GM21786 (cell line): ENCODE results near the gene SULT2B1.
"Not testable (repeated sequence)": the region's sequence is repeated elsewhere in the genome, so short reads cannot be mapped to it uniquely, and the experiment has no call there.

Experiments
- ATAC-seq: cut with Tn5 transposase; IDR thresholded peaks from one replicate; pipeline ENCODE4 v1.9.1; 2021; ENCODE audit not compliant: unreplicated experiment

The SULT2B1 gene

DNA sequence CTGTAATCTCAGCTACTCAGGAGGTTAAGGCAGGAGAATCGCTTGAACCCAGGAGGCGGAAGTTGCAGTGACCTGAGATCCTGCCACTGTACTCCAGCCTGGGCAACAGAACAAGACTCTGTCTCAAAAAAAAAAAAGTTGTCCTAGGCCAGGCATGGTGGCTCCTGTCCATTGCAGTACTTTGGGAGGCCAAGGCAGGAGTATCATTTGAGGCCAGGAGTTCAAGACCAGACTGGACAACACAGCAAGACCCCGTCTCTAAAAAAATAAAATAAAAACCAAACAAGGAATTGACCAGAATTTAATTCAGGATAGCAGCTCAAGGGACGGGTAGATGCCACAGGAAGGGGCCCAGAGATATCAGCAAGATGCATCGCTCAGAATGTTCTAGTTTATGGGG lies 4.9 kb downstream of the SULT2B1 start:
- ATAC-seq, result no peak

DNA sequence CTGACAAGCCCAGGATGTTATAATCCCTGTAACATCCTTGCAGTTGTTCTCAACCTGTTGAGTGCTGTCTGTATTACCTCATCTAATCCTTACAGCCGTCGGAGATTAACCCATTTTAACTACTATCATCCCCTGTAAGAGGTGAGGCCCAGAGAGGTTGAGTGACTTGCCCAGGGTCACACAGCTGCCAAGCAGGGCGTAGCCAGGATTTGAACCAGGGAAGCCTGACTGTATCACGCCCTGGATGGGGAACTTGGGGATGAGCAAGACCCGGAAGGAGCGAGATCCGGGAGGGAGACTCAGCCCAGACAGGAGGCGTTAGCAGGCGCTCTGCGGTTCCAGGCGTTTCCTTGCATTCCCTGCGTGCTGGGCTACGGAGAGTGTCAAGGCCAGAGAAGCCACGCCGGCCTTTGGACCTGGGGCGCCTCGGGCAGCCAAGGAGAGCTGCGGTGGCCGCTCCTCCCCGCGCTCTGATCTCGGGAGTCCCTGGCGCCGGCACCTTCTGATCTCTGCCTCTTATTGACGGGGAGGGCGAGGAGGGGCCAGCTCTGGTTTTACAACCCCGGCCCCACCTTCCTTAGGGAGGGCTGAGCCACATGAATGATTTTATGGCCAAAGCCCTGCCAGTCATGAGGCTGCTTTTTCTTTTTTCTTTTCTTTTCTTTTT lies 6.2 kb downstream of the SULT2B1 start:
- no peak for ATAC-seq

DNA sequence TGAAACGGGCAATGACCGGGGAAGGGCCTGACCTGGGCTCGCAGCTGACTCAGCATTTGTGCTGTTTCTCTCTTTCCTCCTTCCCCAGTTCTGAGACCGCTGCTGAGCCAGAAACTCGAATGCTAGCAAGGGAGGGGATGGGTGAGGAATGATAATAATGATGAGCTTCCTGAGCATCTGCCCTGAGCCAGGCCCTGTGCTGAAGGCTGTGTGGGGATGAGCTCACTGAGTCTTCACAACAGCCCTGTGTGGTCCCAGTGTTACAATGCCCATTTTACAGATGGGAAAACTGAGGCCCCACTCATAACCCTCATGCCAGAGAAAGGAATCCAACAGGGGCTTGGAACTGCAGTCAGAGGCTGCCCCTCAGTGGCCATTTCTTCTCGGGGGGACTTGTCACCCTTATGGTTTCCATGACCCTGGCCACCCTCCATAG lies 8.1 kb downstream of the SULT2B1 start:
- no peak for ATAC-seq

DNA sequence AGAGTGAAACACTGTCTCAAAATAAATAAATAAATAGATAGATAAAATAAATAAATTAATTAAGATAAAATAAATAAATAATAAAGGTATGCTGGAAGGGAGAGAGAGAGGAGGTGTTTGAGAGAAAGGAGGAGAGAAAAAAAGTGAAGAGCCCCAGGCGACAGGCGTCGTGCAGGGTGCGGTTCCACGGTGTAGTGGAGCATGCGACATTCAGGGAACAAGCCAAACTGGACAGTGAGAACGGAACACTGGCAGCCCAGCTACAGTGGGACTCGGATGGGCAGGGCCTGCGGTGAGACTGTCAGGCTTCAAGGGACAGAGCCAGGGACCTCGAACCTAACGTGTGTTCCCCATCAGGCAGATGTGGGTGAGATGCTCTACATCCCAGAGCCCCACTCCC lies 9.4 kb downstream of the SULT2B1 start:
- no peak for ATAC-seq

DNA sequence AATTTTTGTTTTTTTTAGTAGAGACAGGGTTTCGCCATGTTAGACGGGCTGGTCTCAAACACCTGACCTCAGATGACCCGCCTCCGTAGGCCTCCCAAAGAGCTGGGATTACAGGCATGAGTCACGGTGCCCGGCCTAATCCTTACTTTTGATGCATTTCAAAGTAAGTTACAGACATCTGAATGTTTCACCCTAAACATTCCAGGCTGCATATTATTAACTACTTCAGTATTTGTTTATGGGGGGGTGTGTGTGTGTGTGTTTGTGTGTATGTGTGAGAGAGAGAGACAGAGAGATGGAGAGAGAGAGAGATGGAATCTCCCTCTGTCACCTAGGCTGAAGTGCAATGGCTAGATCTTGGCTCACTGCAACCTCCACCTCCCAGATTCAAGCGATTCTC lies 13.1 kb downstream of the SULT2B1 start:
- ATAC-seq, result no peak

DNA sequence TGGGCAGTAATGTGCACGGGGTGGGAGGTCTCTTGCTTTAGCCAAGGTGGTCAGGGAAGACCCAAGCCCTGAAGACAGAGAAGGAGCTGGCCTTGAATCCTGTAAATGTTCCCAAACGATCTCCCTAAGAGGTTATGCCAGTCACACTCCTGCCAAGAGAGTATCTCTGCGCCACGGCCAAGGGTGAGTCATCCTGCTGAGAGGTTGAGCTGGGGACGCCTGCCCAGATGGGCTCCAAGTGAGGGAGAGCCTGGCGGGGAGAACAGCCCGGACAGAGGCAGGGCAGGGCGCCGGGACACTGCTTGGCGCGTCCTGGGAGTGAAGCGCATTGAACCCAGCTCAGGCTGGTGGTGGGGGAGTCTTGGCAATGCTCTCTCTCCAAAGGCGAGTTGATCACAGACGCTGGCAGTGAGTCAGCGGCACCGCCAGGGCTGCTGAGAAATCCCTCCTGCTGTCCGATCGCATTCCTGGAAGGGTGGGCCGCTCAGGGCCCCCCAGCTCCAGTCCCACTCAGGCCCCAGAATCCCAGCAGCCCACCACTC lies 16.4 kb downstream of the SULT2B1 start:
- ATAC-seq, result no peak

DNA sequence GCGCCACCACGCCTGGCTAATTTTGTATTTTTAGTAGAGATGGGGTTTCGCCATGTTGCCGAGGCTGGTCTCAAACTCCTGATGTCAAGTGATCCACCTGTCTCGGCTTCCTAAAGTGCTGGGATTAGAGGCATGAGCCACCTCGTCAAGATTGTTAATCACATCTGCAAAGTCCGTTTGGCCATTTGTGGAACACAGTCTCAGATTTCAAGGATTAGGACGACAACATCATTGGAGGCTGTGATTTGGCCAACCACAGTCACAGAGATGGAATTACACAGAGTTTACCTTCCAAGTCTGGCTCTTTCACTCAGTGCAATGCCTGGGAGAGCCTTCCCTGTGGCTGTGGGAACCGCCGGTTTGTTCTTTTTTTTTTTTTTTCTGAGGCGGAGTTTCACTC lies 17.8 kb downstream of the SULT2B1 start:
- ATAC-seq, result no peak

DNA sequence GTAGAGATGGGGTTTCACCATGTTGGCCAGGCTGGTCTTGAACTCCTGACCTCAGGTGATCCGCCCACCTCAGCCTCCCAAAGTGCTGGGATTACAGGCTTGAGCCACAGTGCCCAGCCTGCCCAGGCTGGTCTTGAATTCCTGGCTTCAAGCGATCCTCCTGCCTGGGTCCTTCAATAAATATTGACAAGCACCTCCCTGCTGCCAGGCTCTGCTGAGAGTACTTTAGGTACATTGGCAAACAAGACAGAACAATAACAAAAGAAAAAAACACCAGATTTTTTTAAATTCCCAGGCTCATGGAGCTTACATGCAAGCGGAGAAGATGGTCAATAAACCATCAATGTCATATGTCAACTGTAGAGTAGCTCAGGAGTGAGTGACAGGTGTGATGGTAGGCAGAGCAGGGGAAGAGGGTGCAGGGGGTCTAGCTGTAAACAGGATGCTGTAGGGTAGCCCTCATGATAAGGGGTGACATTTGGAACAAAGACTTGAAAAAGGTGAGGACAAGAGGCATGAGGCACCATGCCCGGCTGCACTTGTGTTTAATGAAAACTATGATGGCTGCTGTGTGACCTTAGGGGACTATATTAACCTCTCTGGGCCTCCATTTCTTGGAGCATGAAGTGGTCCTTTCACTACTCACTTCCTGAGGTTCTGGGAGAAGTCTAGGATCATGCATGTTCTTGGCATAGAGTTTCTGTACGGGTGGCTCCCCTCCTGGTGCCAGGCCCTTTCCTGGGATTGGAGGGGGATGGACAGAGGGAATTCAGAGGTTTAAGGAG lies 19.6 kb downstream of the SULT2B1 start:
- no peak for ATAC-seq

DNA sequence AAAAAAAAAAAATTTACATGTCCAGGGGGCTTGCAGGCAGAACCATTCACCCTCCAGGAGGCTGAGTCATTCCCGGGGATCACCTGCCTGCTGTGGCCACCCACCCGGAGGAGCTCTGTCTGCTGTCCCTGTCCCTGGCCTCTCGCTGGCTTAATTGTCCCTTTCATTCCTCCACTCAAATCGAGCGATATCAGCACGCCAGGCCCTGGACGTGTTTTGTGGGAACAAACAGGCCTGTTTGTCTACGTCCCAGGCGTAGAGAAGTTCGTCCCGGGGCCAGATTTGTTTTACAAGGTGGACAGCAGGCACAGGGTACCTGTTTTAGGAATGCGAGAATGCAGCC lies 21.2 kb downstream of the SULT2B1 start:
- ATAC-seq, result no peak

DNA sequence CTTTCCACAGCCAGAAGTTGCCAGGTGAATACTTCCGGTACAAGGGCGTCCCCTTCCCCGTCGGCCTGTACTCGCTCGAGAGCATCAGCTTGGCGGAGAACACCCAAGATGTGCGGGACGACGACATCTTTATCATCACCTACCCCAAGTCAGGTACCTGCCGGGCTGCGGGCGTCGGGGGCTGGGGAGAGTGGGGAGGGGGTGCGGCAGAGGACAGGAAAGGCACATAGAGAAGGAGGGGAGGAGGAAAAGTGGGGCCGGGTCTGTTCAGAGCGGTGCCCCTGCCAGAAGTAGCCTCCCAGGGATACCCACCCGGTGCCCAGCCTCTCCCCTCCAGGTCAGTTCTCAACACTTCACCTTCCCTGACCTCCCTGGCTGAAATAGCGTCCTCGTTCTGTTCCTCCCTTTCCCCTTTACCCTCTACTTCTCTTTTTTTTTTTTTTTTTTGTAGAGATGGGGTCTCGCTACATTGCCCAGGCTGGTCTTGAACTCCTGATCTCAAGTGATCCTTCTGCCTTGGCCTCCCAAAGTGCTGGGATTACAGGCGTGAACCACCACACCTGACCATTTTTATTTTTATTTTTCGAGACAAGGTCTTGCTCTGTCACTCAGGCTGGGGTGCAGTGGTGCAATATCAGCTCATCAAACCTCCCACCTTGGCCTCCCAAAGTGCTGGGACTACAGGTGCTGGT lies 24.1 kb downstream of the SULT2B1 start:
- no peak for ATAC-seq

DNA sequence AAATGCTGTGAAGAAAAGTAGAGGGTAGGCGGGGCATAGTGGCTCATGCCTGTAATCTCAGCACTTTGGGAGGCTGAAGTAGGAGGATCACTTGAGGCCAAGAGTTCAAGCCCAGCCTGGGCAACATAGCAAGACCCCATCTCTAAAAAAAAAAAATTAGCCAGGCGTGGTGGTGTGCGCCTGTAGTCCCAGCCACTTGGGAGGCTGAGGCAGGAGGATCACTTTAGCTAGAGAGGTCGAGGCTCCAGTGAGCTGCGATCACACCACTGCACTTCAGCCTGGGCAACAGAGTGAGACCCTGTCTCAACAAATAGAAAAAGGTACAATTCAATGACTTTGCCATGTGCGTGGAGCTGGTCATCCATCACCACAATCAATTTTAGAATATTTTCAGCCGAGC lies 25.9 kb downstream of the SULT2B1 start:
- not testable (repeated sequence) for ATAC-seq

DNA sequence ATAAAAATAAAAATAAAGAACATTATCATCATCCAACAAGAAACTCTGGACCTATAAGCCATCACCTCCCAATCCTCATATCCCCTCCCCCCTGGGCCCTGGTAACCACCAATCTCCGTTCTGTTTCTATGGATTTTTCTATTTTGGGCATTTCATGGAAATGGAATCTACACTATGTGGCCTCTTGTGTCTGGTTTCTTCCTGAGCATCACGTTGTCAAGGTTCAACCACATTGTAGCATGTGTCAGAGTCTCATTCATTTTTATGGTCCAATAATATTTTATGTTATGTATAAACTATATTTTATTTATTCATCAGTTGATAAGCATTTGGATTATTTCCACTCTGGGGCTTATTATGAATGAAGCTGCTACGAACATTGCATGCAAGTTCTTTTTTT lies 26.9 kb downstream of the SULT2B1 start:
- no peak for ATAC-seq

DNA sequence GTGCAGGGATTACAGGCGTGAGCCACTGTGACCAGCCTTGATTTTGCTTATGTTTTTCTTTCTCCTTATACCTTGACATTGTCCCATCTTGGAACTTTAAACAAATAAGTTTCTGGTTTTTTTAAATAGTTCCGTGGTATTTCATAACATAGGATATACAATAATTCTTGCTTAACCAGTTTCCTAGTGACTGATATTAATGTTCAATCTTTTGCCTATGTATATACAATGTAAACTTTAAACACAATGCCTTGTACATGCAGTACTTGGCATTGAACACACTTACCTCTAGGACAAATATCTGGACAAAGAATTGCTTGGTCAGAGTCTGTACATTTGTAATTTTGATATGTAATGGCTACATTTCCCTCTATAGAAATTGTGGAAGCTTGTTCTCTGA lies 30.2 kb downstream of the SULT2B1 start:
- no peak for ATAC-seq

DNA sequence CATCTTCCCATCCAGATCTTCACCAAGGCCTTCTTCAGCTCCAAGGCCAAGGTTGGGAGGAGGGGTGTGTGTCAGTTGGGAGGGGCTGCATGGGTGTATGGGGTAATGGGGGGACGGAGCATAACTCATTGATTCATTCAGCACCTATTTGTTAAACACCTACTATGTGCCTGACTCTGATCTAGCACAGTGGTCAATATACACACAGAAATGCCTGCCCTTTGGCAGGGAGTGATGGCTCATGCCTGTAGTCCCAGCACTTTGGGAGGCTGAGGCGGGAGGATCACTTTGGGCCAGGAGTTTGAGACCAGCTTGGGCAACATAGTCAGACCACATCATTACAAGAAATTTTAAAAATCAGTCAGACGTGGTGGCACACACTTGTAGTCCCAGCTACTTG lies 35.4 kb downstream of the SULT2B1 start:
- no peak for ATAC-seq

DNA sequence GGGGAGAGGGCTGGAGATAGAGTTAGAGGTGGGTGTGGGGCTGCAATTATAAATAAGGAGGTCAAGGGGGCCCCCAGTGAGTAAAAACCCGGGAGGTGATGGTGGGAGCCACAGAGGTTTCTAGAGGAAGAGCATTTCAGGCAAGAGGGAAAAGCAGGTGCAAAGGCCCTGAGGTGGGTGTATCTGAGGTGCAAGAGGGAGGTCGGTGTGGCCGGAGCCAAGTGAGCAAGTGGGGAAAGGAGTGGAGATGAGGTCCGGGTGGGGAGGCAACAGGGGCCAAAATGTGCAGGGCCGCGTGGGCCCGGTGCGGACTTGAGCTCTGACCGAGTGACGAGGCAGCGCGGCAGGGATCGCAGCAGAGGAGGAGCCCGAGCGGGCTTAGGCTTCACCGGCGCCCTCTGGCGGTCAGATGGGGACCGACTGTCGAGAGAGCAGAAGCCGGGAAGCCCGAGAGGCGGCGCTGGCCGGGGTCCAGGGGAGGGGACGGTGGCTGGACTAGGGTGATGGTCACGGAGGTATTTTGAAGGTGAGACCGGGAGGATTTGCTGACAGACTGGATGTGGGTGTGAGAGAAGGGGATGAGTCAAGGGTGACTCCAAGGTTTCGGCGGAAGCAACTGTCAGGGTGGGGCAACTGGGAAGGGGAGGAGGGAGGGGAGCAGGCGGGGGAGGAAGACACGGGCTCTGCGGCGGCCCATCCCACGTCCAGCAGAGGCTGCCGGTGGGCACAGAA lies 36.9 kb downstream of the SULT2B1 start:
- ATAC-seq, result no peak

DNA sequence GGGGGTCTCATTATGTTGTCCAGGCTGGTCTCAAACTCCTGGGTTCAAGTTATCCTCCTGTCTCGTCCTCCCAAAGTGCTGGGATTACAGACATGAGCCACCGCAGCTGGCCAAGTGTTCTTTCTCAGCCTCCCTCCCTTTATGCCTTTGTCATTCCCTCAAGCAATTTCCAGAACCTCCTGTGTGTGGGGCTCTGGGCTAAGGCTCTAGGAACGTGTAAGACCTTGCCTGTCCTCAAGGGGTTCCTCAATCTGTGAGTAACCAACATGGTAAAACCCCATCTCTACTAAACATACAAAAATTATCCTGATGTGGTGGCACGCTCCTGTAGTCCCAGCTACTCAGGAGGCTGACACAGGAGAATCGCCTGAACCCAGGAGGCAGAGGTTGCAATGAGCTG lies 39.0 kb downstream of the SULT2B1 start:
- no peak for ATAC-seq

DNA sequence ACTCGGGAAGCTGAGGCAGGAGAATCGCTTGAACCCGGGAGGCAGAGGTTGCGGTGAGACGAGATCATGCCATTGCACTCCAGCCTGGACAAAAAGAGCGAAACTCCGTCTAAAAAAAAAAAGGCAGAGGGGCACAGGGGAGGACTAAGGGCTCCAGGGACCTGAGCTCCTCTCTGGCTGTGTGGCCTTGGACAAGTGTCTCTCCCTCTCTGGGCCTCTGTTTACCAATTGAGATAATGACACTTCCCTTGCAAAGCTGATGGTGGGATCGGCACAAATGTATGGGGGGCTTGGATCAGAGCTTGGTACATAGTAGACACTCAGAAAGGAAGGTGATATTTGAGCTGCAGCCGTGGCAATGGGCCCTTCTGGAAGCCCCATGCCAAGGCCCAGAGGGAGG lies 43.2 kb downstream of the SULT2B1 start:
- no peak for ATAC-seq

DNA sequence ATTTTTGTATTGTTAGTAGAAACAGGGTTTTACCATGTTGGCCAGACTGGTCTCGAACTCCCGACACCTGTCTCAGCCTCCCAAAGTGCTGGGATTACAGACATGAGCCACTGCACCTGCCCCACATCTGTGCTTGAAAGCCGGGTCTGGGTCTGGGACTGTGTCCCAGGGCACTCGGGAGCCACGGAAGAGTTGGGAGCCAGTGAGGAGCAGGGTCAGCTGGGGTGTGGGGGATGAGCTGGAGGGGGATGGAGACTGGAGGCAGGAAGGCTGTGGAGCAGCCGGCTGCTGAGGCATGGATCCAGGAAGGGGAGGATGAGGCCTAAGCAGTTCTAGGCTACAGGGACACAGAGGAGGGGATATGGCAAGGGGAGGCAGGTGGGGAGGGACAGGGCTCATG lies 43.9 kb downstream of the SULT2B1 start:
- ATAC-seq, result no peak

DNA sequence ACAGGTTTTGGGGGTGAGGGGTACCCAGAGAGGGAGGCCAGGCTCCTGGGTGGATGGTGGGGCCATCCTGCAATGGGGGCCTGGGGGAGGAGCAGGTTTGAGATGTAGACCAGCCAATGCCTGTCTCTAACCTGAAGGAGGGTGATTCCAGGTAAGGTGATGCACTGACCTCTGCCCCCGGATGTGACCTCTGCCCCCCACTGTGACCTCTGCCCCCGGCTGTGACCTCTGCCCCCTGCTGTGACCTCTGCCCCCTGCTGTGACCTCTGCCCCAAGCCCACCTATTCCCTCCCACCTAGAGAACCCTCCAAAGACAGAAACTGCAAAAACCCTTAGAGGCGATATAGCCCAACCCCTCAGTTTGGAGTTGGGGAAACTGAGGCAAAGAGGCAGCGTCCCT lies 44.3 kb downstream of the SULT2B1 start:
- ATAC-seq, result no peak

DNA sequence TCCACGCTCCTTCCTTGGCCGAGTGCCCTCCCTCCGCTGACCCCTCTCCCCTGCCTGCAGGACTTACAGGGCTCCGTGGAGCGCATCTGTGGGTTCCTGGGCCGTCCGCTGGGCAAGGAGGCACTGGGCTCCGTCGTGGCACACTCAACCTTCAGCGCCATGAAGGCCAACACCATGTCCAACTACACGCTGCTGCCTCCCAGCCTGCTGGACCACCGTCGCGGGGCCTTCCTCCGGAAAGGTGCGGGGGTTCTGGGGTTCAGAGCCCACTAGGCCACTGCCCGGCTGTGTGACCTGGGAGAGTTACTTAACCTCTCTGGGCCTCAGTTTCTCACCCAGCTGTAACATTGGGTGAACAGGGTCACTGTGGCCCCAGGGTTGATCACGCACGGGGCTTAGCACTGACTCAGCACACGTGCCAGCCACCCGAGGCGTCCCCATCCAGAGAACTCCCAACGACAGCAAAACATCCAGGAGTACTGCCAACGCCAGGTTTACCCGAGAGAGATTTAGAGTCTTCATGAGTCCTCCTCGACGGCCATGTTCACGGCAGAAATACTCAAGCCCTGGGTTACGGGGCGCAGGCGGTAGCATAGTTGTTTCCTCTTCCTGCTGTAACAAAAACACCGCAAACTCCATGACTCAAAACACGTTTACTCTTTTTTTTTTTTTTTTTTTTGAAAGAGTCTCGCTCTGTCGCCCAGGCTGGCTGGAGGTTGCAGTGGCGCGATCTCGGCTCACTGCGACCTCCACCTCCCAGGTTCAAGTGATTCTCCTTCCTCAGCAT lies 44.9 kb downstream of the SULT2B1 start:
- no peak for ATAC-seq
